H1 (cell line): ENCODE data around the gene C17orf107. TPM values are rescaled to one million over a fixed set of nuclear protein-coding genes. Genes with fewer than 3 reads are reported as not detected.

ENCODE experiments used
- CTCF ChIA-PET: fragments of 300-600 bp; sonication (Branson Sonifier 250); formaldehyde crosslinking; loops from one replicate; lab custom pipeline; 2021; ENCODE audit not compliant: partially characterized antibody; lab: Charles Lee
- POLR2A ChIA-PET: fragments of 300-600 bp; sonication (Branson Sonifier 250); formaldehyde crosslinking; loops from one replicate; lab custom pipeline; 2021; ENCODE audit warnings: inconsistent platforms; ENCODE audit not compliant: partially characterized antibody; lab: Charles Lee
- DNase-seq, 2 experiments: peaks; one replicate each; pipeline versions ENCODE4 v3.0.0 to v3.0.0-alpha.2; 2010 to 2022; ENCODE audit warnings: low spot score in 2 of 2, low read depth in 1 of 2, mixed read lengths in 1 of 2
- FAIRE-seq: peaks from 2 replicates; lab custom pipeline; 2011; peaks lifted over from hg19 to GRCh38; lab: Jason Lieb, UNC
- H2AFZ ChIP-seq: 2 replicates; pipeline ENCODE4 v1.8.1; 2012; ENCODE audit warnings: low read length, inconsistent platforms
- H2AK5ac ChIP-seq: 2 replicates; pipeline ENCODE4 v1.6.1; 2013; ENCODE audit warnings: low read depth, low read length
- H2BK120ac ChIP-seq: replicated peaks from 2 replicates; pipeline ENCODE3; 2013; ENCODE audit warnings: low read depth, low read length, inconsistent platforms
- H2BK12ac ChIP-seq: 2 replicates; pipeline ENCODE4 v1.6.1; 2013; ENCODE audit warnings: low read depth, low read length
- H2BK15ac ChIP-seq: 2 replicates; pipeline ENCODE4 v1.6.1; 2013; ENCODE audit warnings: low read length
- H2BK20ac ChIP-seq: 2 replicates; pipeline ENCODE4 v1.6.1; 2013; ENCODE audit warnings: low read length
- H2BK5ac ChIP-seq: 2 replicates; pipeline ENCODE4 v1.6.1; 2013; ENCODE audit warnings: low read depth, low read length
- H3K14ac ChIP-seq: 2 replicates; pipeline ENCODE4 v1.6.1; 2013; ENCODE audit warnings: inconsistent platforms; ENCODE audit not compliant: insufficient read length
- H3K18ac ChIP-seq: 2 replicates; pipeline ENCODE4 v1.6.1; 2013; ENCODE audit warnings: low read length; ENCODE audit errors: extremely low read depth
- H3K23ac ChIP-seq: 2 replicates; pipeline ENCODE4 v1.6.1; 2013; ENCODE audit warnings: inconsistent platforms; ENCODE audit not compliant: insufficient read length
- H3K23me2 ChIP-seq: 2 replicates; pipeline ENCODE4 v1.6.1; 2013; ENCODE audit warnings: low read depth, low read length
- H3K27ac ChIP-seq: 2 replicates; pipeline ENCODE4 v1.6.1; 2011; ENCODE audit warnings: low read depth, low read length, inconsistent platforms
- H3K27me3 ChIP-seq, 4 experiments: replicated peaks in 1 of 4; 1 replicate in 1 of 4; 2 replicates in 3 of 4; pipeline versions ENCODE4 v1.6.1 to v1.8.1; 2011 to 2013; ENCODE audit warnings: low read length in 3 of 4, mild to moderate bottlenecking in 3 of 4, inconsistent platforms in 2 of 4, mixed read lengths in 2 of 4, moderate library complexity in 1 of 4; ENCODE audit not compliant: control insufficient read depth in 3 of 4, insufficient read depth in 3 of 4; ENCODE audit errors: extremely low read depth in 1 of 4
- H3K36me3 ChIP-seq, 4 experiments: 2 replicates each; pipeline versions ENCODE4 v1.6.1 to v1.8.1; 2011 to 2013; ENCODE audit warnings: mild to moderate bottlenecking in 4 of 4, low read length in 3 of 4, moderate library complexity in 2 of 4, control low read depth in 1 of 4, inconsistent platforms in 1 of 4; ENCODE audit not compliant: insufficient read depth in 4 of 4, control insufficient read depth in 2 of 4
- H3K4ac ChIP-seq: replicated peaks from 2 replicates; pipeline ENCODE3; 2013; ENCODE audit warnings: low read length, low read depth, mixed read lengths, inconsistent platforms; ENCODE audit not compliant: insufficient read length
- H3K4me1 ChIP-seq, 4 experiments: replicated peaks in 1 of 4; 1 replicate in 1 of 4; 2 replicates in 3 of 4; pipeline versions ENCODE4 v1.6.1 to v1.8.1; 2011 to 2013; ENCODE audit warnings: low read length in 3 of 4, inconsistent platforms in 2 of 4, mixed read lengths in 1 of 4; ENCODE audit not compliant: insufficient read depth in 4 of 4, control insufficient read depth in 3 of 4
- H3K4me2 ChIP-seq, 2 experiments: 2 replicates each; pipeline versions ENCODE4 v1.6.1 to v1.8.1; 2011 to 2013; ENCODE audit warnings: low read depth in 2 of 2, low read length in 2 of 2, control low read depth in 1 of 2, inconsistent platforms in 1 of 2, mild to moderate bottlenecking in 1 of 2; ENCODE audit not compliant: insufficient read depth in 1 of 2
- H3K4me3 ChIP-seq, 4 experiments: fragments of 200-600, 300-600 bp in 1 of 4; sonication (generic), shearing (Covaris generic), sonication (Bioruptor Twin) in 1 of 4; 2 replicates each; pipeline versions ENCODE4 v1.5.1 to v1.8.1; 2011 to 2016; ENCODE audit warnings: low read length in 4 of 4, low read depth in 3 of 4, control low read depth in 2 of 4, inconsistent platforms in 2 of 4, mild to moderate bottlenecking in 2 of 4, mixed read lengths in 1 of 4, moderate library complexity in 1 of 4; ENCODE audit not compliant: insufficient read depth in 2 of 4; ENCODE audit errors: extremely low read depth in 1 of 4
- H3K56ac ChIP-seq: replicated peaks from 2 replicates; pipeline ENCODE3; 2013; ENCODE audit warnings: low read depth, mild to moderate bottlenecking, mixed read lengths, low read length, inconsistent platforms; ENCODE audit not compliant: insufficient read length
- H3K79me1 ChIP-seq: 2 replicates; pipeline ENCODE4 v1.6.1; 2013; ENCODE audit warnings: low read depth, low read length, control low read depth
- H3K79me2 ChIP-seq, 2 experiments: 2 replicates each; pipeline versions ENCODE4 v1.6.1 to v1.8.1; 2012 to 2013; ENCODE audit warnings: low read length in 2 of 2, mild to moderate bottlenecking in 2 of 2, inconsistent platforms in 1 of 2; ENCODE audit not compliant: insufficient read depth in 2 of 2, control insufficient read depth in 1 of 2
- H3K9ac ChIP-seq, 4 experiments: replicated peaks in 1 of 4; 1 replicate in 1 of 4; 2 replicates in 3 of 4; pipeline versions ENCODE4 v1.6.1 to v1.8.1; 2011 to 2013; ENCODE audit warnings: low read depth in 3 of 4, low read length in 3 of 4, control low read depth in 2 of 4, mild to moderate bottlenecking in 2 of 4, moderate library complexity in 2 of 4, inconsistent platforms in 1 of 4; ENCODE audit errors: extremely low read depth in 1 of 4
- H3K9me3 ChIP-seq, 2 experiments: 2 replicates each; pipeline versions ENCODE4 v1.6.1 to v1.8.1; 2012 to 2013; ENCODE audit warnings: mild to moderate bottlenecking in 2 of 2, moderate library complexity in 2 of 2, control low read depth in 1 of 2, inconsistent platforms in 1 of 2, low read depth in 1 of 2, low read length in 1 of 2, mixed read lengths in 1 of 2; ENCODE audit not compliant: insufficient read depth in 2 of 2
- H4K20me1 ChIP-seq, 2 experiments: replicated peaks in 1 of 2; 2 replicates each; pipeline versions ENCODE3 to v1.8.1; 2011 to 2013; ENCODE audit warnings: inconsistent platforms in 2 of 2, low read length in 2 of 2, mild to moderate bottlenecking in 1 of 2; ENCODE audit not compliant: insufficient read depth in 2 of 2, control insufficient read depth in 1 of 2
- H4K5ac ChIP-seq: 2 replicates; pipeline ENCODE4 v1.6.1; 2013; ENCODE audit warnings: low read length, low read depth, mixed read lengths, inconsistent platforms; ENCODE audit not compliant: insufficient read length
- H4K8ac ChIP-seq: 2 replicates; pipeline ENCODE4 v1.8.0; 2013; ENCODE audit warnings: mild to moderate bottlenecking, moderate library complexity, low read length, inconsistent platforms; ENCODE audit not compliant: insufficient read depth; ENCODE audit errors: extremely low read depth
- H4K91ac ChIP-seq: replicated peaks from 2 replicates; pipeline ENCODE3; 2013; ENCODE audit warnings: low read length, mixed read lengths, inconsistent platforms; ENCODE audit not compliant: insufficient read length
- JUN ChIP-seq: IDR thresholded peaks from 2 replicates; pipeline ENCODE4 v1.6.1; 2011; ENCODE audit warnings: low read depth, mild to moderate bottlenecking, improper control_type of control experiment, low read length
- JUND ChIP-seq: IDR thresholded peaks from 2 replicates; pipeline ENCODE4 v1.6.1; 2011; ENCODE audit warnings: mild to moderate bottlenecking, improper control_type of control experiment, low read length
- NRF1 ChIP-seq: IDR thresholded peaks from 2 replicates; pipeline ENCODE4 v1.6.1; 2011; ENCODE audit warnings: mild to moderate bottlenecking, low read depth, low read length, improper control_type of control experiment
- RBBP5 ChIP-seq: IDR thresholded peaks from 2 replicates; pipeline ENCODE4 v1.7.1; 2012; ENCODE audit warnings: low read depth, mild to moderate bottlenecking, inconsistent platforms, low read length, moderate library complexity, borderline replicate concordance
- RNF2 ChIP-seq: fragments of 200-900, 300-1000 bp; sonication (generic); IDR thresholded peaks from 2 replicates; pipeline ENCODE4 v1.7.1; 2016; ENCODE audit warnings: borderline replicate concordance, low read depth, mild to moderate bottlenecking, antibody characterized with exemption, low read length; ENCODE audit not compliant: poor library complexity, severe bottlenecking; ENCODE audit errors: missing control alignments
- SIN3A ChIP-seq, 2 experiments: IDR thresholded peaks in 1 of 2; conservative IDR thresholded peaks in 1 of 2; 2 replicates each; pipeline ENCODE4 v1.6.1; 2011 to 2012; ENCODE audit warnings: low read length in 2 of 2, improper control_type of control experiment in 1 of 2, low read depth in 1 of 2, mild to moderate bottlenecking in 1 of 2
- SIRT6 ChIP-seq: IDR thresholded peaks from one replicate; pipeline ENCODE4 v1.7.1; 2012; ENCODE audit warnings: low read length, inconsistent platforms
- WGBS, 2 experiments: shearing (Covaris generic) in 1 of 2; methylation state at CpG; one replicate each; pipeline versions ENCODE4 v1.1.6 to v1.1.7; 2013 to 2015; ENCODE audit warnings: low lambda C conversion rate in 2 of 2, mixed read lengths in 2 of 2, inconsistent platforms in 1 of 2, low coverage in 1 of 2, missing lambda C conversion rate in 1 of 2; ENCODE audit not compliant: insufficient replicate concordance in 2 of 2, insufficient coverage in 1 of 2, insufficient read length in 1 of 2; ENCODE audit errors: extremely low coverage in 1 of 2, missing lambda C conversion rate in 1 of 2; 5-methylcytosine and 5-hydroxymethylcytosine counted together
- polyA plus RNA-seq, 7 experiments: library from polyadenylated mRNA; depleted of rRNA in 3 of 7; stranded (reverse) in 5 of 7; unstranded in 2 of 7; fragments of >200 nt in 5 of 7; fragments of 200-250 nt in 2 of 7; gene quantifications; 1 replicate in 5 of 7; 2 replicates in 1 of 7; 4 replicates in 1 of 7; pipeline versions ENCODE4 v1.2.1 to v1.2.3, GENCODE V29; 2011 to 2013; ENCODE audit warnings: missing spikeins in 2 of 7, mixed read lengths in 2 of 7
- total RNA-seq: library from RNA; stranded (reverse); fragmentation: NEBNext Ultra II Directional; extraction: Animal tissue kit (Norgen Biotek cat#: 25700); gene quantifications from 2 replicates; pipeline ENCODE4 v1.2.1, GENCODE V29; 2021
- TF ChIP-seq, protein P1 (sequence below), 3 experiments: IDR thresholded peaks; 1 replicate in 2 of 3; 2 replicates in 1 of 3; pipeline versions ENCODE4 v1.5.1 to v1.6.1; 2011; ENCODE audit warnings: low read length in 3 of 3, mild to moderate bottlenecking in 3 of 3, inconsistent platforms in 2 of 3, low read depth in 1 of 3, moderate library complexity in 1 of 3; ENCODE audit not compliant: insufficient read depth in 1 of 3; ENCODE audit errors: control extremely low read depth in 1 of 3

C17orf107 gene
- total and polyA plus RNA-seq, 2 of the 8 experiments (the other 6 are each of a cell fraction or from before 2014, with no cell fraction given), result 0.39 to 0.45 TPM

- peaks cover 0 to 34% of the 10 kb centered on the region in 2 experiments; a peak in 2 of 4 replicates for H3K79me2 ChIP-seq
- no peak overlapping the region for H3K9ac ChIP-seq
- H3K79me1 ChIP-seq, result peaks cover 9% of the 10 kb centered on the region
- DNase-seq (no peak), FAIRE-seq (no peak)
- H4K5ac ChIP-seq, result peak overlapping the region; percentile 38
- H2AFZ ChIP-seq, result no peak overlapping the region
- no peaks in the 10 kb centered on the region for H3K27me3 ChIP-seq
- peak overlapping the region; percentile 54 to 59 for H3K4me2 ChIP-seq
- no peak overlapping the region for H3K14ac ChIP-seq
- peak overlapping the region; percentile 93 for H2BK20ac ChIP-seq
- ChIA-PET CTCF (interaction anchor here (0.9 to 3.5 kb wide), 8 partner anchors 9 to 127 kb away, joined by 3 to 15 read pairs (median 4); partner anchors contain the start of genes C17orf107 and PSMB6), POLR2A (interaction anchor here (1.0 to 2.8 kb wide), 3 partner anchors 9 to 122 kb away, joined by 3 to 15 read pairs (median 4); partner anchors contain the start of gene PSMB6)
- no peaks in the 10 kb centered on the region for H3K23me2 ChIP-seq
- H2BK120ac ChIP-seq, result peak overlapping the region; percentile 14
- H3K4ac ChIP-seq, result peak overlapping the region; percentile 76
- H3K18ac ChIP-seq, result peak overlapping the region; percentile 85
- no peak; the same call in 1 of the 2 replicates for TF ChIP-seq JUND
- TF ChIP-seq NRF1, result no peak
- TF ChIP-seq JUN, result no peak
- TF ChIP-seq, protein P1, sequence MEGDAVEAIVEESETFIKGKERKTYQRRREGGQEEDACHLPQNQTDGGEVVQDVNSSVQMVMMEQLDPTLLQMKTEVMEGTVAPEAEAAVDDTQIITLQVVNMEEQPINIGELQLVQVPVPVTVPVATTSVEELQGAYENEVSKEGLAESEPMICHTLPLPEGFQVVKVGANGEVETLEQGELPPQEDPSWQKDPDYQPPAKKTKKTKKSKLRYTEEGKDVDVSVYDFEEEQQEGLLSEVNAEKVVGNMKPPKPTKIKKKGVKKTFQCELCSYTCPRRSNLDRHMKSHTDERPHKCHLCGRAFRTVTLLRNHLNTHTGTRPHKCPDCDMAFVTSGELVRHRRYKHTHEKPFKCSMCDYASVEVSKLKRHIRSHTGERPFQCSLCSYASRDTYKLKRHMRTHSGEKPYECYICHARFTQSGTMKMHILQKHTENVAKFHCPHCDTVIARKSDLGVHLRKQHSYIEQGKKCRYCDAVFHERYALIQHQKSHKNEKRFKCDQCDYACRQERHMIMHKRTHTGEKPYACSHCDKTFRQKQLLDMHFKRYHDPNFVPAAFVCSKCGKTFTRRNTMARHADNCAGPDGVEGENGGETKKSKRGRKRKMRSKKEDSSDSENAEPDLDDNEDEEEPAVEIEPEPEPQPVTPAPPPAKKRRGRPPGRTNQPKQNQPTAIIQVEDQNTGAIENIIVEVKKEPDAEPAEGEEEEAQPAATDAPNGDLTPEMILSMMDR (IDR thresholded peaks at IDR 0.05; ENCODE audit: control extremely low read depth in 1 of 3, insufficient read depth in 1 of 3, low read depth in 1 of 3, low read length in 3 of 3), result no peak
- no peak for TF ChIP-seq SIN3A (conservative IDR thresholded peaks at IDR 0.05 in 1 of 2, IDR thresholded peaks at IDR 0.05 in 1 of 2; ENCODE audit: low read depth in 1 of 2, low read length in 2 of 2)
- TF ChIP-seq RBBP5, result no peak
- TF ChIP-seq RNF2, result no peak
- TF ChIP-seq SIRT6, result no peak
- no peak overlapping the region for H3K23ac ChIP-seq
- H4K91ac ChIP-seq, result peak overlapping the region; percentile 63
- peak overlapping the region; percentile 81; the same call in 1 of the 2 replicates for H2BK12ac ChIP-seq
- no peaks in the 10 kb centered on the region for H3K36me3 ChIP-seq
- peak overlapping the region; percentile 84; the same call in 1 of the 2 replicates for H2BK5ac ChIP-seq
- H3K4me1 ChIP-seq, result peaks cover 22 to 41% (median 34%) of the 10 kb centered on the region in 4 experiments
- peak overlapping the region; percentile 94; the same call in 1 of the 2 replicates for H2AK5ac ChIP-seq
- H4K20me1 ChIP-seq, result peaks cover 0 to 1% of the 10 kb centered on the region in 2 experiments
- peak overlapping the region; percentile 73 for H3K56ac ChIP-seq
- H3K4me3 ChIP-seq, result peak overlapping the region in 1 of 4 experiments; percentile 24; a peak in 2 of 8 replicates
- peak overlapping the region; percentile 62; the same call in 1 of the 2 replicates for H3K27ac ChIP-seq
- no peak overlapping the region for H4K8ac ChIP-seq
- H3K9me3 ChIP-seq, result no peaks in the 10 kb centered on the region
- 42% methylated on average over 5 of the region's 5 CpGs; no CpG with 5 or more reads in 1 of the 2 experiments for WGBS, 2 experiments
- no peak overlapping the region for H2BK15ac ChIP-seq
Observed at GRCh38 chr17:4858882-4859260, 40.5 kb upstream of the C17orf107 start.
